CD8-positive, alpha-beta memory T cell (primary cell): ENCODE data around the gene EMP3. TPM values are rescaled to one million over a fixed set of nuclear protein-coding genes. Genes with fewer than 3 reads are reported as not detected.

Experiments
- CTCF ChIA-PET: fragments of 350-600 bp; sonication (Branson Sonifier 250); formaldehyde crosslinking; loops from one replicate; lab custom pipeline; 2021; ENCODE audit warnings: antibody characterized with exemption; lab: Charles Lee
- POLR2A ChIA-PET: fragments of 350-600 bp; sonication (Branson Sonifier 250); formaldehyde crosslinking; loops from one replicate; lab custom pipeline; 2021; ENCODE audit warnings: antibody characterized with exemption; lab: Charles Lee
- DNase-seq, 5 donors: peaks; one replicate each; pipeline versions ENCODE4 v3.0.0 to v3.0.0-alpha.2; 2020 to 2022; ENCODE audit warnings: mixed read lengths in 1 of 5
- H3K27ac ChIP-seq: one replicate; pipeline ENCODE4 v1.7.0; 2013; ENCODE audit warnings: low read depth, mild to moderate bottlenecking, low read length, moderate library complexity
- H3K27me3 ChIP-seq: 2 replicates; pipeline ENCODE4 v1.7.0; 2013; ENCODE audit warnings: low read length, mild to moderate bottlenecking; ENCODE audit not compliant: insufficient read depth, poor library complexity, severe bottlenecking
- H3K36me3 ChIP-seq: 2 replicates; pipeline ENCODE4 v1.7.0; 2013; ENCODE audit warnings: mild to moderate bottlenecking, low read length, moderate library complexity; ENCODE audit not compliant: insufficient read depth
- H3K4me1 ChIP-seq: 2 replicates; pipeline ENCODE4 v1.7.0; 2013; ENCODE audit warnings: mild to moderate bottlenecking, low read length, moderate library complexity; ENCODE audit not compliant: insufficient read depth
- H3K4me3 ChIP-seq: 2 replicates; pipeline ENCODE4 v1.7.0; 2013; ENCODE audit warnings: mild to moderate bottlenecking, low read length
- H3K9me3 ChIP-seq: 2 replicates; pipeline ENCODE4 v1.7.0; 2013; ENCODE audit warnings: mild to moderate bottlenecking, low read length
- H3K27ac Mint-ChIP-seq, 8 donors: one replicate each; pipeline ENCODE4 v1.8.0; 2020 to 2021; ENCODE audit warnings: mixed read lengths in 8 of 8, mild to moderate bottlenecking in 6 of 8, inconsistent platforms in 3 of 8, moderate library complexity in 3 of 8
- H3K27me3 Mint-ChIP-seq, 2 donors: one replicate each; pipeline ENCODE4 v1.8.0; 2020 to 2021; ENCODE audit warnings: mixed read lengths in 2 of 2, mild to moderate bottlenecking in 1 of 2, moderate library complexity in 1 of 2
- H3K36me3 Mint-ChIP-seq, 3 donors: one replicate each; pipeline ENCODE4 v1.8.0; 2020 to 2021; ENCODE audit warnings: mixed read lengths in 3 of 3, inconsistent platforms in 1 of 3, mild to moderate bottlenecking in 1 of 3
- H3K4me1 Mint-ChIP-seq, 3 donors: one replicate each; pipeline ENCODE4 v1.8.0; 2020 to 2021; ENCODE audit warnings: mixed read lengths in 3 of 3, inconsistent platforms in 1 of 3, mild to moderate bottlenecking in 1 of 3
- H3K4me3 Mint-ChIP-seq, 7 donors: one replicate each; pipeline ENCODE4 v1.8.0; 2020 to 2021; ENCODE audit warnings: mixed read lengths in 7 of 7, mild to moderate bottlenecking in 6 of 7, moderate library complexity in 4 of 7, inconsistent platforms in 2 of 7
- H3K9me3 Mint-ChIP-seq, 5 donors: one replicate each; pipeline ENCODE4 v1.8.0; 2020 to 2022; ENCODE audit warnings: mixed read lengths in 5 of 5, mild to moderate bottlenecking in 3 of 5, moderate library complexity in 2 of 5, inconsistent platforms in 1 of 5
- polyA plus RNA-seq: library from polyadenylated mRNA; unstranded; fragments of 300-500 nt; fragmentation: Illumina TruSeq; gene quantifications from one replicate; pipeline ENCODE4 v1.2.3, GENCODE V29; 2021
- total RNA-seq, 2 experiments: library from RNA; stranded (reverse); gene quantifications; one replicate each; pipeline ENCODE4 v1.2.3, GENCODE V29; 2021

The EMP3 gene
- total and polyA plus RNA-seq, 3 experiments from 2014 or later = 273 to 1,041 (median 278) TPM

- CTCF ChIA-PET = interaction anchor here (1.5 to 12.9 kb wide), 3 partner anchors 13 to 71 kb away, joined by 4 to 288 read pairs (median 8); partner anchors contain the start of gene KDELR1
- peak overlapping the region; percentile 38 to 98 (median 91) for H3K4me3 Mint-ChIP-seq
- H3K27ac Mint-ChIP-seq = peak overlapping the region in 4 of 8 donors; percentile 36 to 100 (median 84)
Measured at GRCh38 chr19:48319647-48320541, 5.5 kb upstream of the EMP3 start.

DNA sequence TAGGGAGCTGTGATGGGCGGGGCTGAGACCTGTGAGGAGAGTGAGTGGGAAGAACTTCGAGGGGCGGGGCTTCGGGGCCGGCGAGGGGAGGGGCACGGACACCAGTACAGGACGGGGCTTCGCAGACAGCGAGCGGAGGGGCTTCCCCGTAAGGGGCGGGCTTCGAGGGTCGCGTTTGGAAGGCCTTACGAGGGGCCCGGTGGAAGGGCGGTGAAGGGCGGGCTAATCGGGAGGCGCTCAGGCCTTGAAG lies 4.1 kb upstream of the EMP3 start:
- Histone ChIP-seq H3K9me3 (no peaks in the 10 kb centered on the region), H3K4me3 (peak overlapping the region; percentile 85), H3K4me1 (peaks cover 44% of the 10 kb centered on the region), H3K27me3 (no peaks in the 10 kb centered on the region), H3K27ac (peak overlapping the region; percentile 98), H3K36me3 (no peaks in the 10 kb centered on the region)
- H3K4me3 Mint-ChIP-seq = peak overlapping the region; percentile 90 to 98 (median 94)
- no peaks in the 10 kb centered on the region for H3K27me3 Mint-ChIP-seq
- peak; percentile 90 to 99 (median 97) for DNase-seq
- H3K36me3 Mint-ChIP-seq = peaks cover 0 to 20% (median 4%) of the 10 kb centered on the region in 3 donors
- peaks cover 0 to 1% (median 0%) of the 10 kb centered on the region in 5 donors for H3K9me3 Mint-ChIP-seq
- H3K27ac Mint-ChIP-seq = peak overlapping the region; percentile 97 to 100 (median 99)
- H3K4me1 Mint-ChIP-seq = peaks cover 51 to 61% (median 54%) of the 10 kb centered on the region in 3 donors
- ChIA-PET CTCF (interaction anchor here (0.9 to 12.9 kb wide), 9 partner anchors 12 to 169 kb away, joined by 3 to 288 read pairs (median 4); partner anchors contain the start of genes KDELR1, SYNGR4 and TMEM143), POLR2A (interaction anchor here (0.9 to 7.8 kb wide), 7 partner anchors 9 to 118 kb away, joined by 4 to 147 read pairs (median 4); partner anchors contain the start of genes KDELR1, SYNGR4 and TMEM143)

More at GRCh38 chr19:48319647-48320541, 5.5 kb upstream of the EMP3 start:
- Histone ChIP-seq H3K4me1 (peaks cover 41% of the 10 kb centered on the region), H3K27ac (peak overlapping the region; percentile 41), H3K36me3 (no peaks in the 10 kb centered on the region), H3K9me3 (no peaks in the 10 kb centered on the region), H3K27me3 (no peaks in the 10 kb centered on the region), H3K4me3 (no peak overlapping the region)
- H3K36me3 Mint-ChIP-seq = peaks cover 0 to 7% (median 0%) of the 10 kb centered on the region in 3 donors
- peaks cover 41 to 49% (median 47%) of the 10 kb centered on the region in 3 donors for H3K4me1 Mint-ChIP-seq
- POLR2A ChIA-PET = interaction anchor here (7.8 kb wide), 1 partner anchor 13 kb away, joined by 147 read pairs; no protein-coding TSS in a partner anchor
- H3K9me3 Mint-ChIP-seq = peaks cover 0 to 1% (median 0%) of the 10 kb centered on the region in 5 donors
- H3K27me3 Mint-ChIP-seq = no peaks in the 10 kb centered on the region
- DNase-seq = peak; percentile 66 to 85 (median 75)

- peaks cover 53 to 66% (median 58%) of the 10 kb centered on the region in 3 donors for H3K4me1 Mint-ChIP-seq
- H3K27me3 ChIP-seq = no peaks in the 10 kb centered on the region
- H3K4me3 ChIP-seq = peak overlapping the region; percentile 85
- H3K27ac Mint-ChIP-seq = peak overlapping the region; percentile 98 to 100 (median 100)
- peaks cover 50% of the 10 kb centered on the region for H3K4me1 ChIP-seq
- no peaks in the 10 kb centered on the region for H3K27me3 Mint-ChIP-seq
- peak overlapping the region; percentile 90 to 98 (median 94) for H3K4me3 Mint-ChIP-seq
- H3K36me3 Mint-ChIP-seq = peaks cover 0 to 23% (median 4%) of the 10 kb centered on the region in 3 donors
- no peaks in the 10 kb centered on the region for H3K9me3 ChIP-seq
- POLR2A ChIA-PET = interaction anchor here (0.5 to 7.8 kb wide), 10 partner anchors 8 to 299 kb away, joined by 3 to 147 read pairs (median 4); partner anchors contain the start of genes KDELR1, SYNGR4 and TMEM143
- H3K9me3 Mint-ChIP-seq = peaks cover 0 to 1% (median 0%) of the 10 kb centered on the region in 5 donors
- CTCF ChIA-PET = interaction anchor here (0.9 to 12.9 kb wide), 10 partner anchors 11 to 168 kb away, joined by 3 to 288 read pairs (median 4); partner anchors contain the start of genes KDELR1, SYNGR4 and TMEM143
- H3K27ac ChIP-seq = peak overlapping the region; percentile 98
- DNase-seq = peak; percentile 99 to 100 (median 100)
- H3K36me3 ChIP-seq = no peaks in the 10 kb centered on the region
Measured at GRCh38 chr19:48321622-48322591, 3.4 kb upstream of the EMP3 start.

DNA sequence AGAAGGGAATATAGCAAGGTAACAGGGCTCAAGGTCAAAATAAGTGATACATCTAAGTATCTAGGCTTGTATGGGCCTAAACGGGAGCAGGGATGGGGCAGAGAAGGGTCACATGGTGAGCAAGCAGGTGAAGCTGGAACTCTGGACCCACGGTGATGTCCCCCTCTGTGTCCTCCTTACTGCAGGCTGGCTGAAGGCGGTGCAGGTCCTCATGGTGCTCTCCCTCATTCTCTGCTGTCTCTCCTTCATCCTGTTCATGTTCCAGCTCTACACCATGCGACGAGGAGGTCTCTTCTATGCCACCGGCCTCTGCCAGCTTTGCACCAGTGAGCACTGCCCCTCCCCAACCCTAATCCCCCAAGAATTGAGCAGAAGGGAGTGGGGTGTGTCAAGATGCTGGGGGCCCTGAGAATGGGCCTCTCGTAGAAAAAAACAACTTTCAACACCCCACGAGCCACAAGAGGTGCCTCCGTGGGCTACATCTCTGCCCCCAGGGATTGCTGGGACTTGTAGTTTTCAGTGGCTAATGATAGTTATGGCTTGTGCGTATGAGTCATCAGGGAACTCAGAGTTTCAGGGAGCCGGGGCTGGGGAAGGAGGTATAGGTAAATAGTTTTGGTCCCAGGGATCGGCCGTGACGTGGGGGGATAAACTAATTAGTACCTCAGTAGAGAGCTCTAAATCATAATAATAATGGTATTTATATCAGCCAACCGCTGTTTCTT lies 4.0 kb downstream of the EMP3 start:
- DNase-seq = peak; percentile 23 to 62 (median 36)
- peaks cover 72% of the 10 kb centered on the region for H3K4me1 ChIP-seq
- Mint-ChIP-seq H3K36me3 (peaks cover 8 to 58% (median 13%) of the 10 kb centered on the region in 3 donors), H3K9me3 (peaks cover 0 to 1% (median 0%) of the 10 kb centered on the region in 5 donors), H3K27ac (peak overlapping the region; percentile 89 to 100 (median 95)), H3K4me3 (peak overlapping the region; percentile 79 to 95 (median 84)), H3K4me1 (peaks cover 62 to 84% (median 70%) of the 10 kb centered on the region in 3 donors), H3K27me3 (no peaks in the 10 kb centered on the region)
- ChIA-PET POLR2A (interaction anchor here (0.6 to 2.2 kb wide), 3 partner anchors 8 to 291 kb away, joined by 4 to 23 read pairs (median 4); partner anchors contain the start of genes SYNGR4 and TMEM143), CTCF (interaction anchor here (1.1 to 9.7 kb wide), 3 partner anchors 10 to 63 kb away, joined by 3 to 288 read pairs (median 6); partner anchors contain the start of genes EMP3, SYNGR4 and TMEM143)
- peaks cover 23% of the 10 kb centered on the region for H3K36me3 ChIP-seq
- no peaks in the 10 kb centered on the region for H3K9me3 ChIP-seq
- peak overlapping the region; percentile 60 for H3K27ac ChIP-seq
- H3K4me3 ChIP-seq = peak overlapping the region; percentile 57
- H3K27me3 ChIP-seq = no peaks in the 10 kb centered on the region

- H3K4me3 Mint-ChIP-seq = peak overlapping the region; percentile 79 to 95 (median 84)
- POLR2A ChIA-PET = interaction anchor here (1.4 to 2.2 kb wide), 2 partner anchors 9 to 33 kb away, joined by 4 to 23 read pairs; partner anchors contain the start of genes SYNGR4 and TMEM143
- CTCF ChIA-PET = interaction anchor here (2.1 to 9.7 kb wide), 2 partner anchors 11 to 34 kb away, joined by 6 to 288 read pairs; partner anchors contain the start of genes EMP3, SYNGR4 and TMEM143
- Histone ChIP-seq H3K9me3 (no peaks in the 10 kb centered on the region), H3K36me3 (peaks cover 23% of the 10 kb centered on the region), H3K4me3 (peak overlapping the region; percentile 57), H3K27me3 (no peaks in the 10 kb centered on the region), H3K4me1 (peaks cover 68% of the 10 kb centered on the region), H3K27ac (peak overlapping the region; percentile 60)
- H3K36me3 Mint-ChIP-seq = peaks cover 8 to 58% (median 13%) of the 10 kb centered on the region in 3 donors
- H3K27ac Mint-ChIP-seq = peak overlapping the region; percentile 89 to 100 (median 95)
- H3K27me3 Mint-ChIP-seq = no peaks in the 10 kb centered on the region
- peaks cover 63 to 83% (median 70%) of the 10 kb centered on the region in 3 donors for H3K4me1 Mint-ChIP-seq
- peak; percentile 74 to 91 (median 87) for DNase-seq
- H3K9me3 Mint-ChIP-seq = no peaks in the 10 kb centered on the region
Measured at GRCh38 chr19:48330012-48330681, 4.8 kb downstream of the EMP3 start.

GRCh38 chr19:48332351-48332661 lies 7.0 kb downstream of the EMP3 start:
- Histone ChIP-seq H3K27me3 (no peaks in the 10 kb centered on the region), H3K36me3 (peaks cover 20% of the 10 kb centered on the region), H3K27ac (peak overlapping the region; percentile 60), H3K9me3 (no peaks in the 10 kb centered on the region), H3K4me3 (peak overlapping the region; percentile 68), H3K4me1 (peaks cover 58% of the 10 kb centered on the region)
- ChIA-PET CTCF (interaction anchor here (0.7 to 9.7 kb wide), 8 partner anchors 13 to 257 kb away, joined by 3 to 288 read pairs (median 6); partner anchors contain the start of genes EMP3, SYNGR4 and TMEM143), POLR2A (interaction anchor here (0.7 to 3.2 kb wide), 6 partner anchors 10 to 265 kb away, joined by 3 to 147 read pairs (median 5); partner anchors contain the start of genes EMP3, KDELR1, SYNGR4 and TMEM143)
- H3K27me3 Mint-ChIP-seq = no peaks in the 10 kb centered on the region
- H3K9me3 Mint-ChIP-seq = no peaks in the 10 kb centered on the region
- DNase-seq = no peak
- H3K27ac Mint-ChIP-seq = peak overlapping the region; percentile 72 to 97 (median 92)
- peak overlapping the region; percentile 88 to 99 (median 97) for H3K4me3 Mint-ChIP-seq
- H3K36me3 Mint-ChIP-seq = peaks cover 4 to 40% (median 13%) of the 10 kb centered on the region in 3 donors
- H3K4me1 Mint-ChIP-seq = peaks cover 51 to 65% (median 60%) of the 10 kb centered on the region in 3 donors
